H1 (cell line): ENCODE results near the gene PPP1R17. TPM values are rescaled to one million over a fixed set of nuclear protein-coding genes. Genes with fewer than 3 reads are reported as not detected.
A peak's percentile ranks its signal among the peaks of the same experiment; 100 is the strongest.

Experiments used
- CTCF ChIA-PET: fragments of 300-600 bp; sonication (Branson Sonifier 250); formaldehyde crosslinking; loops from one replicate; lab custom pipeline; 2021; ENCODE audit not compliant: partially characterized antibody; lab: Charles Lee
- POLR2A ChIA-PET: fragments of 300-600 bp; sonication (Branson Sonifier 250); formaldehyde crosslinking; loops from one replicate; lab custom pipeline; 2021; ENCODE audit warnings: inconsistent platforms; ENCODE audit not compliant: partially characterized antibody; lab: Charles Lee
- DNase-seq, 2 experiments: peaks; one replicate each; pipeline versions ENCODE4 v3.0.0 to v3.0.0-alpha.2; 2010 to 2022; ENCODE audit warnings: low spot score in 2 of 2, low read depth in 1 of 2, mixed read lengths in 1 of 2
- FAIRE-seq: peaks from 2 replicates; lab custom pipeline; 2011; peaks lifted over from hg19 to GRCh38; lab: Jason Lieb, UNC
- H2AFZ ChIP-seq: 2 replicates; pipeline ENCODE4 v1.8.1; 2012; ENCODE audit warnings: low read length, inconsistent platforms
- H2AK5ac ChIP-seq: 2 replicates; pipeline ENCODE4 v1.6.1; 2013; ENCODE audit warnings: low read depth, low read length
- H2BK120ac ChIP-seq: replicated peaks from 2 replicates; pipeline ENCODE3; 2013; ENCODE audit warnings: low read depth, low read length, inconsistent platforms
- H2BK12ac ChIP-seq: 2 replicates; pipeline ENCODE4 v1.6.1; 2013; ENCODE audit warnings: low read depth, low read length
- H2BK15ac ChIP-seq: 2 replicates; pipeline ENCODE4 v1.6.1; 2013; ENCODE audit warnings: low read length
- H2BK20ac ChIP-seq: 2 replicates; pipeline ENCODE4 v1.6.1; 2013; ENCODE audit warnings: low read length
- H2BK5ac ChIP-seq: 2 replicates; pipeline ENCODE4 v1.6.1; 2013; ENCODE audit warnings: low read depth, low read length
- H3K14ac ChIP-seq: 2 replicates; pipeline ENCODE4 v1.6.1; 2013; ENCODE audit warnings: inconsistent platforms; ENCODE audit not compliant: insufficient read length
- H3K18ac ChIP-seq: 2 replicates; pipeline ENCODE4 v1.6.1; 2013; ENCODE audit warnings: low read length; ENCODE audit errors: extremely low read depth
- H3K23ac ChIP-seq: 2 replicates; pipeline ENCODE4 v1.6.1; 2013; ENCODE audit warnings: inconsistent platforms; ENCODE audit not compliant: insufficient read length
- H3K23me2 ChIP-seq: 2 replicates; pipeline ENCODE4 v1.6.1; 2013; ENCODE audit warnings: low read depth, low read length
- H3K27ac ChIP-seq: 2 replicates; pipeline ENCODE4 v1.6.1; 2011; ENCODE audit warnings: low read depth, low read length, inconsistent platforms
- H3K27me3 ChIP-seq, 4 experiments: replicated peaks in 1 of 4; 1 replicate in 1 of 4; 2 replicates in 3 of 4; pipeline versions ENCODE4 v1.6.1 to v1.8.1; 2011 to 2013; ENCODE audit warnings: low read length in 3 of 4, mild to moderate bottlenecking in 3 of 4, inconsistent platforms in 2 of 4, mixed read lengths in 2 of 4, moderate library complexity in 1 of 4; ENCODE audit not compliant: control insufficient read depth in 3 of 4, insufficient read depth in 3 of 4; ENCODE audit errors: extremely low read depth in 1 of 4
- H3K36me3 ChIP-seq, 4 experiments: 2 replicates each; pipeline versions ENCODE4 v1.6.1 to v1.8.1; 2011 to 2013; ENCODE audit warnings: mild to moderate bottlenecking in 4 of 4, low read length in 3 of 4, moderate library complexity in 2 of 4, control low read depth in 1 of 4, inconsistent platforms in 1 of 4; ENCODE audit not compliant: insufficient read depth in 4 of 4, control insufficient read depth in 2 of 4
- H3K4ac ChIP-seq: replicated peaks from 2 replicates; pipeline ENCODE3; 2013; ENCODE audit warnings: low read length, low read depth, mixed read lengths, inconsistent platforms; ENCODE audit not compliant: insufficient read length
- H3K4me1 ChIP-seq, 4 experiments: replicated peaks in 1 of 4; 1 replicate in 1 of 4; 2 replicates in 3 of 4; pipeline versions ENCODE4 v1.6.1 to v1.8.1; 2011 to 2013; ENCODE audit warnings: low read length in 3 of 4, inconsistent platforms in 2 of 4, mixed read lengths in 1 of 4; ENCODE audit not compliant: insufficient read depth in 4 of 4, control insufficient read depth in 3 of 4
- H3K4me2 ChIP-seq, 2 experiments: 2 replicates each; pipeline versions ENCODE4 v1.6.1 to v1.8.1; 2011 to 2013; ENCODE audit warnings: low read depth in 2 of 2, low read length in 2 of 2, control low read depth in 1 of 2, inconsistent platforms in 1 of 2, mild to moderate bottlenecking in 1 of 2; ENCODE audit not compliant: insufficient read depth in 1 of 2
- H3K4me3 ChIP-seq, 4 experiments: fragments of 200-600, 300-600 bp in 1 of 4; sonication (generic), shearing (Covaris generic), sonication (Bioruptor Twin) in 1 of 4; 2 replicates each; pipeline versions ENCODE4 v1.5.1 to v1.8.1; 2011 to 2016; ENCODE audit warnings: low read length in 4 of 4, low read depth in 3 of 4, control low read depth in 2 of 4, inconsistent platforms in 2 of 4, mild to moderate bottlenecking in 2 of 4, mixed read lengths in 1 of 4, moderate library complexity in 1 of 4; ENCODE audit not compliant: insufficient read depth in 2 of 4; ENCODE audit errors: extremely low read depth in 1 of 4
- H3K56ac ChIP-seq: replicated peaks from 2 replicates; pipeline ENCODE3; 2013; ENCODE audit warnings: low read depth, mild to moderate bottlenecking, mixed read lengths, low read length, inconsistent platforms; ENCODE audit not compliant: insufficient read length
- H3K79me1 ChIP-seq: 2 replicates; pipeline ENCODE4 v1.6.1; 2013; ENCODE audit warnings: low read depth, low read length, control low read depth
- H3K79me2 ChIP-seq, 2 experiments: 2 replicates each; pipeline versions ENCODE4 v1.6.1 to v1.8.1; 2012 to 2013; ENCODE audit warnings: low read length in 2 of 2, mild to moderate bottlenecking in 2 of 2, inconsistent platforms in 1 of 2; ENCODE audit not compliant: insufficient read depth in 2 of 2, control insufficient read depth in 1 of 2
- H3K9ac ChIP-seq, 4 experiments: replicated peaks in 1 of 4; 1 replicate in 1 of 4; 2 replicates in 3 of 4; pipeline versions ENCODE4 v1.6.1 to v1.8.1; 2011 to 2013; ENCODE audit warnings: low read depth in 3 of 4, low read length in 3 of 4, control low read depth in 2 of 4, mild to moderate bottlenecking in 2 of 4, moderate library complexity in 2 of 4, inconsistent platforms in 1 of 4; ENCODE audit errors: extremely low read depth in 1 of 4
- H3K9me3 ChIP-seq, 2 experiments: 2 replicates each; pipeline versions ENCODE4 v1.6.1 to v1.8.1; 2012 to 2013; ENCODE audit warnings: mild to moderate bottlenecking in 2 of 2, moderate library complexity in 2 of 2, control low read depth in 1 of 2, inconsistent platforms in 1 of 2, low read depth in 1 of 2, low read length in 1 of 2, mixed read lengths in 1 of 2; ENCODE audit not compliant: insufficient read depth in 2 of 2
- H4K20me1 ChIP-seq, 2 experiments: replicated peaks in 1 of 2; 2 replicates each; pipeline versions ENCODE3 to v1.8.1; 2011 to 2013; ENCODE audit warnings: inconsistent platforms in 2 of 2, low read length in 2 of 2, mild to moderate bottlenecking in 1 of 2; ENCODE audit not compliant: insufficient read depth in 2 of 2, control insufficient read depth in 1 of 2
- H4K5ac ChIP-seq: 2 replicates; pipeline ENCODE4 v1.6.1; 2013; ENCODE audit warnings: low read length, low read depth, mixed read lengths, inconsistent platforms; ENCODE audit not compliant: insufficient read length
- H4K8ac ChIP-seq: 2 replicates; pipeline ENCODE4 v1.8.0; 2013; ENCODE audit warnings: mild to moderate bottlenecking, moderate library complexity, low read length, inconsistent platforms; ENCODE audit not compliant: insufficient read depth; ENCODE audit errors: extremely low read depth
- H4K91ac ChIP-seq: replicated peaks from 2 replicates; pipeline ENCODE3; 2013; ENCODE audit warnings: low read length, mixed read lengths, inconsistent platforms; ENCODE audit not compliant: insufficient read length
- ATF2 ChIP-seq: IDR thresholded peaks from 2 replicates; pipeline ENCODE4 v1.6.1; 2012; ENCODE audit warnings: low read length, inconsistent platforms
- CTBP2 ChIP-seq: IDR thresholded peaks from 2 replicates; pipeline ENCODE4 v1.7.0; 2011; ENCODE audit warnings: borderline replicate concordance, mild to moderate bottlenecking, moderate library complexity, mixed read lengths, low read length; ENCODE audit not compliant: insufficient read depth, insufficient read length
- HDAC6 ChIP-seq: IDR thresholded peaks from one replicate; pipeline ENCODE4 v1.7.1; 2012; ENCODE audit warnings: low read depth, mild to moderate bottlenecking, inconsistent platforms, low read length, moderate library complexity
- POLR2A ChIP-seq, 2 experiments: IDR thresholded peaks; 1 replicate in 1 of 2; 2 replicates in 1 of 2; pipeline ENCODE4 v1.6.1; 2011; ENCODE audit warnings: low read depth in 2 of 2, low read length in 2 of 2, mild to moderate bottlenecking in 2 of 2; ENCODE audit errors: control extremely low read depth in 1 of 2
- RAD21 ChIP-seq, 2 experiments: IDR thresholded peaks in 1 of 2; conservative IDR thresholded peaks in 1 of 2; 2 replicates each; pipeline ENCODE4 v1.6.1; 2011; ENCODE audit warnings: low read depth in 2 of 2, low read length in 2 of 2, improper control_type of control experiment in 1 of 2, inconsistent platforms in 1 of 2, mild to moderate bottlenecking in 1 of 2, moderate library complexity in 1 of 2
- RNF2 ChIP-seq: fragments of 200-900, 300-1000 bp; sonication (generic); IDR thresholded peaks from 2 replicates; pipeline ENCODE4 v1.7.1; 2016; ENCODE audit warnings: borderline replicate concordance, low read depth, mild to moderate bottlenecking, antibody characterized with exemption, low read length; ENCODE audit not compliant: poor library complexity, severe bottlenecking; ENCODE audit errors: missing control alignments
- TBP ChIP-seq: IDR thresholded peaks from 2 replicates; pipeline ENCODE4 v1.6.1; 2011; ENCODE audit warnings: low read depth, low read length, improper control_type of control experiment
- TEAD4 ChIP-seq: IDR thresholded peaks from 2 replicates; pipeline ENCODE4 v1.6.1; 2012; ENCODE audit warnings: low read depth, low read length, inconsistent platforms, mixed read lengths
- YY1 ChIP-seq: IDR thresholded peaks from 2 replicates; pipeline ENCODE4 v1.6.1; 2011; ENCODE audit warnings: low read depth, mild to moderate bottlenecking, low read length
- WGBS, 2 experiments: shearing (Covaris generic) in 1 of 2; methylation state at CpG; one replicate each; pipeline versions ENCODE4 v1.1.6 to v1.1.7; 2013 to 2015; ENCODE audit warnings: low lambda C conversion rate in 2 of 2, mixed read lengths in 2 of 2, inconsistent platforms in 1 of 2, low coverage in 1 of 2, missing lambda C conversion rate in 1 of 2; ENCODE audit not compliant: insufficient replicate concordance in 2 of 2, insufficient coverage in 1 of 2, insufficient read length in 1 of 2; ENCODE audit errors: extremely low coverage in 1 of 2, missing lambda C conversion rate in 1 of 2; 5-methylcytosine and 5-hydroxymethylcytosine counted together
- polyA plus RNA-seq, 7 experiments: library from polyadenylated mRNA; depleted of rRNA in 3 of 7; stranded (reverse) in 5 of 7; unstranded in 2 of 7; fragments of >200 nt in 5 of 7; fragments of 200-250 nt in 2 of 7; gene quantifications; 1 replicate in 5 of 7; 2 replicates in 1 of 7; 4 replicates in 1 of 7; pipeline versions ENCODE4 v1.2.1 to v1.2.3, GENCODE V29; 2011 to 2013; ENCODE audit warnings: missing spikeins in 2 of 7, mixed read lengths in 2 of 7
- total RNA-seq: library from RNA; stranded (reverse); fragmentation: NEBNext Ultra II Directional; extraction: Animal tissue kit (Norgen Biotek cat#: 25700); gene quantifications from 2 replicates; pipeline ENCODE4 v1.2.1, GENCODE V29; 2021

The PPP1R17 gene
- total and polyA plus RNA-seq, 2 of the 8 experiments (the other 6 are each of a cell fraction or from before 2014, with no cell fraction given), result 1.5 to 2.5 TPM

GRCh38 chr7:31707089-31707488, 20.1 kb downstream of the PPP1R17 start:
- H3K23ac ChIP-seq, result no peak overlapping the region
- H3K27me3 ChIP-seq, result peaks cover 0 to 24% (median 4%) of the 10 kb centered on the region in 4 experiments; a peak in 5 of 7 replicates
- H4K20me1 ChIP-seq, result no peaks in the 10 kb centered on the region
- H2AK5ac ChIP-seq, result no peak overlapping the region
- no peak overlapping the region for H4K5ac ChIP-seq
- H3K23me2 ChIP-seq, result no peaks in the 10 kb centered on the region
- H3K79me2 ChIP-seq, result no peaks in the 10 kb centered on the region
- no peak overlapping the region for H3K14ac ChIP-seq
- no peak overlapping the region for H3K4me2 ChIP-seq
- ChIA-PET CTCF (interaction anchor here (1.1 to 7.8 kb wide), 2 partner anchors 22 to 56 kb away, joined by 3 to 27 read pairs; no protein-coding TSS in a partner anchor), POLR2A (no interaction called here)
- H2BK120ac ChIP-seq, result no peak overlapping the region
- H3K18ac ChIP-seq, result no peak overlapping the region
- H3K4me3 ChIP-seq, result no peak overlapping the region
- FAIRE-seq (no peak), DNase-seq (no peak)
- H4K91ac ChIP-seq, result no peak overlapping the region
- TF ChIP-seq RNF2 (no peak), ATF2 (no peak), POLR2A (IDR thresholded peaks at IDR 0.05; ENCODE audit: control extremely low read depth in 1 of 2, low read depth in 2 of 2, low read length in 2 of 2) (no peak), CTBP2 (no peak), RAD21 (IDR thresholded peaks at IDR 0.05 in 1 of 2, conservative IDR thresholded peaks at IDR 0.05 in 1 of 2; ENCODE audit: low read depth in 2 of 2, low read length in 2 of 2) (no peak), HDAC6 (no peak), TBP (no peak), YY1 (no peak), TEAD4 (no peak)
- H3K79me1 ChIP-seq, result no peaks in the 10 kb centered on the region
- no peak overlapping the region for H3K27ac ChIP-seq
- peaks cover 0 to 12% (median 3%) of the 10 kb centered on the region in 4 experiments; a peak in 2 of 7 replicates for H3K4me1 ChIP-seq
- 83% methylated on average over 5 of the region's 5 CpGs; no CpG with 5 or more reads in 1 of the 2 experiments for WGBS, 2 experiments
- 0 out of 2 replicates have a peak overlapping the region, but pooled peaks have one; percentile 29 for H2BK20ac ChIP-seq
- no peaks in the 10 kb centered on the region; a peak in 1 of 8 replicates for H3K36me3 ChIP-seq
- no peak overlapping the region; the same call in 1 of the 2 replicates for H2BK15ac ChIP-seq
- H3K4ac ChIP-seq, result no peak overlapping the region
- H3K9ac ChIP-seq, result no peak overlapping the region
- H3K56ac ChIP-seq, result no peak overlapping the region
- peaks cover 2% of the 10 kb centered on the region in 2 experiments; a peak in 2 of 4 replicates for H3K9me3 ChIP-seq
- H2AFZ ChIP-seq, result no peak overlapping the region
- H2BK5ac ChIP-seq, result no peak overlapping the region
- H2BK12ac ChIP-seq, result no peak overlapping the region
- no peak overlapping the region for H4K8ac ChIP-seq
